Parathyroid adenoma (tissue), 2 donors: ENCODE results near the gene KIAA1586.
"Not testable (repeated sequence)": the region's sequence is repeated elsewhere in the genome, so short reads cannot be mapped to it uniquely, and the experiment has no call there.

ENCODE experiments used
- H2AFZ ChIP-seq: fragments of 300-600 bp; sonication (generic); one replicate; pipeline ENCODE4 v1.7.0; 2017; ENCODE audit warnings: antibody characterized with exemption, mild to moderate bottlenecking
- H3K27ac ChIP-seq: fragments of 300-600 bp; sonication (generic); one replicate; pipeline ENCODE4 v1.7.0; 2017
- H3K27me3 ChIP-seq: fragments of 300-600 bp; sonication (generic); one replicate; pipeline ENCODE4 v1.7.0; 2017; ENCODE audit warnings: low read length; ENCODE audit not compliant: control insufficient read depth, insufficient read depth
- H3K36me3 ChIP-seq: fragments of 300-600 bp; sonication (generic); one replicate; pipeline ENCODE4 v1.7.0; 2017; ENCODE audit warnings: low read length; ENCODE audit not compliant: control insufficient read depth, insufficient read depth
- H3K4me1 ChIP-seq: fragments of 300-600 bp; sonication (generic); one replicate; pipeline ENCODE4 v1.7.0; 2017; ENCODE audit warnings: control low read depth
- H3K4me2 ChIP-seq: fragments of 300-600 bp; sonication (generic); one replicate; pipeline ENCODE4 v1.7.0; 2017; ENCODE audit warnings: low read length
- H3K4me3 ChIP-seq: fragments of 300-600 bp; sonication (generic); one replicate; pipeline ENCODE4 v1.7.0; 2017; ENCODE audit warnings: low read depth, low read length
- H3K79me2 ChIP-seq: fragments of 300-600 bp; sonication (generic); one replicate; pipeline ENCODE4 v1.7.0; 2017; ENCODE audit warnings: control low read depth
- H3K9ac ChIP-seq: fragments of 300-600 bp; sonication (generic); one replicate; pipeline ENCODE4 v1.7.0; 2017; ENCODE audit warnings: mild to moderate bottlenecking
- H3K9me3 ChIP-seq: fragments of 300-600 bp; sonication (generic); one replicate; pipeline ENCODE4 v1.7.0; 2017; ENCODE audit warnings: low read length; ENCODE audit not compliant: control insufficient read depth
- TF ChIP-seq, protein P1 (sequence below): fragments of 300-600 bp; sonication (generic); IDR thresholded peaks from one replicate; pipeline ENCODE4 v1.7.0; 2017; ENCODE audit warnings: antibody characterized with exemption, mild to moderate bottlenecking
- donor health status: primary hyperparathyroidism.

Gene KIAA1586

DNA sequence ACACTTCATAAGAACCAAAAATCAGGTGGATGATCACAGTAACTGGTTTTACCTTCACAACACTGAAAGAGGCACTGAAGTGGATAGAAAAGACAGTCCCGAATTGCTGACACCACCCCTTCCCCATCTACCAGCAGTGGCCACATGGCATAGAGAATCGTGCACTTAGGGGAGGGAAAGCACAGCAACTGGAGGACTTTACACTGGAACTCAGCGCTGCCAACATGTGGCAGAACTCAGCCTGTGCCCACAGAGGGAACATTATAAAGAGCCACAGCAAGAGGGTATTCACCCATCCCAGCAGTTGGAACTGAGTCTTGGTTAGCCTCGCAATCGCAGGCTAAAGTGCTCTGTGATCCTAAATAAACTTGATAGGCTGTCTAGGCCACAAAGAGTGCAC, 6.5 kb upstream of the KIAA1586 start:
- H3K27ac ChIP-seq, result no peak overlapping the region
- H3K36me3 ChIP-seq, result no peaks in the 10 kb centered on the region

DNA sequence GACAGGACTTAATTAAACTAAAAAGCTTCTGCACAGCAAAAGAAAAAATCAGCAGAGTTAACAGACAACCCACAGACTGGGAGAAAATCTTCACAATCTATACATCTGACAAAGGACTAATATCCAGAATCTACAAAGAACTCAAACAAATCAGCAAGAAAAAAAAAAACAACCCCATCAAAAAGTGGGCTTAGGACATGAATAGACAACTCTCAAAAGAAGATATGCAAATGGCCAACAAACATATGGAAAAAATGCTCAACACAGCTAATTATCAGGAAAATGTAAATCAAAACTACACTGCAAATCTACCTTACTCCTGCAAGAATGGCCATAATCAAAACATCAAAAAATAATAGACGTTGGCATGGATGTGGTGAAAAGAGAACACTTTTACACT, 2.4 kb upstream of the KIAA1586 start:
- not testable (repeated sequence) for H3K27me3 ChIP-seq, H3K4me2 ChIP-seq, H2AFZ ChIP-seq, H3K4me1 ChIP-seq, H3K9me3 ChIP-seq, H3K27ac ChIP-seq, H3K79me2 ChIP-seq, H3K36me3 ChIP-seq, H3K9ac ChIP-seq, H3K4me3 ChIP-seq

More for the DNA sequence above, 6.5 kb upstream of the KIAA1586 start:
- no peak overlapping the region for H3K9ac ChIP-seq
- no peaks in the 10 kb centered on the region for H3K4me1 ChIP-seq
- TF ChIP-seq, protein P1, sequence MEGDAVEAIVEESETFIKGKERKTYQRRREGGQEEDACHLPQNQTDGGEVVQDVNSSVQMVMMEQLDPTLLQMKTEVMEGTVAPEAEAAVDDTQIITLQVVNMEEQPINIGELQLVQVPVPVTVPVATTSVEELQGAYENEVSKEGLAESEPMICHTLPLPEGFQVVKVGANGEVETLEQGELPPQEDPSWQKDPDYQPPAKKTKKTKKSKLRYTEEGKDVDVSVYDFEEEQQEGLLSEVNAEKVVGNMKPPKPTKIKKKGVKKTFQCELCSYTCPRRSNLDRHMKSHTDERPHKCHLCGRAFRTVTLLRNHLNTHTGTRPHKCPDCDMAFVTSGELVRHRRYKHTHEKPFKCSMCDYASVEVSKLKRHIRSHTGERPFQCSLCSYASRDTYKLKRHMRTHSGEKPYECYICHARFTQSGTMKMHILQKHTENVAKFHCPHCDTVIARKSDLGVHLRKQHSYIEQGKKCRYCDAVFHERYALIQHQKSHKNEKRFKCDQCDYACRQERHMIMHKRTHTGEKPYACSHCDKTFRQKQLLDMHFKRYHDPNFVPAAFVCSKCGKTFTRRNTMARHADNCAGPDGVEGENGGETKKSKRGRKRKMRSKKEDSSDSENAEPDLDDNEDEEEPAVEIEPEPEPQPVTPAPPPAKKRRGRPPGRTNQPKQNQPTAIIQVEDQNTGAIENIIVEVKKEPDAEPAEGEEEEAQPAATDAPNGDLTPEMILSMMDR, result no peak
- H3K4me2 ChIP-seq, result no peak overlapping the region
- H3K27me3 ChIP-seq, result no peaks in the 10 kb centered on the region
- no peaks in the 10 kb centered on the region for H3K79me2 ChIP-seq
- no peak overlapping the region for H2AFZ ChIP-seq
- H3K4me3 ChIP-seq, result no peak overlapping the region
- no peaks in the 10 kb centered on the region for H3K9me3 ChIP-seq

DNA sequence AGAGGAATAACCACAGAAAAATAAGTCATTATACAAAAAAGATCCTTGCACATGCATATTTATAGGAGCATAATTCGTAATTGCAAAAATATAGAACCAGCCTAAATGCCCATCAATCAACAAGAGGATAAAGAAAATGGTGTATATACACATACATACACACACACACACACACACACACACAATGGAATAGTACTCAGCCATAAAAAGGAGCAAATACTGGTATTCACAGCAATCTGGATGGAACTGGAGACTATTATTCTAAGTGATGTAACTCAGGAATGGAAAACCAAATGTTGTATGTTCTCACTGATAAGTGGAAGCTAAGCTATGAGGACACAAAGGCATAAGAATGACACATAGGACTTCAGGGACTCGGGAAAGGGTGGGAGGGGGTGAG, 1.9 kb upstream of the KIAA1586 start:
- H3K4me3 ChIP-seq, result no peak overlapping the region
- H3K9ac ChIP-seq, result no peak overlapping the region
- TF ChIP-seq, protein P1, result no peak
- H3K79me2 ChIP-seq, result peaks cover 9% of the 10 kb centered on the region
- no peaks in the 10 kb centered on the region for H3K36me3 ChIP-seq
- no peak overlapping the region for H3K4me2 ChIP-seq
- H2AFZ ChIP-seq, result no peak overlapping the region
- H3K27ac ChIP-seq, result no peak overlapping the region
- no peaks in the 10 kb centered on the region for H3K4me1 ChIP-seq
- H3K27me3 ChIP-seq, result no peaks in the 10 kb centered on the region
- no peaks in the 10 kb centered on the region for H3K9me3 ChIP-seq

DNA sequence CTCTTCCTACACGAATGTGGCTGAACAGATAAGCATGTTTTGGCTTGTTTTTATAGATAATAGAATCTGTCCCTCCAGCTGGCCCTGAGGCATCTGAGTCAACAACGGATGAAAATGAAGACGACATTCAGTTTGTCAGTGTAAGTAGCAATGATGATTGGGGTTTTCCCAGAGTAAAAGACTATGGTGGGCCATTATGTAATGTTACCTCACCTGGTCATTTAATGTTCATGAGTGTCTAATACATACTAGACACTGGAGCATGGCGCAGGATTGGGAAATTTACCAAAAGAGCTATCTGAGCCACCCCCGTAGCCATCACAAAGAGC, 728 bp downstream of the KIAA1586 start:
- not testable (repeated sequence) for H3K36me3 ChIP-seq, H3K27ac ChIP-seq, H3K9ac ChIP-seq, H3K9me3 ChIP-seq, H3K27me3 ChIP-seq, H3K4me2 ChIP-seq, H3K4me3 ChIP-seq, H3K4me1 ChIP-seq, H2AFZ ChIP-seq
- H3K79me2 ChIP-seq, result peaks cover 12% of the 10 kb centered on the region

DNA sequence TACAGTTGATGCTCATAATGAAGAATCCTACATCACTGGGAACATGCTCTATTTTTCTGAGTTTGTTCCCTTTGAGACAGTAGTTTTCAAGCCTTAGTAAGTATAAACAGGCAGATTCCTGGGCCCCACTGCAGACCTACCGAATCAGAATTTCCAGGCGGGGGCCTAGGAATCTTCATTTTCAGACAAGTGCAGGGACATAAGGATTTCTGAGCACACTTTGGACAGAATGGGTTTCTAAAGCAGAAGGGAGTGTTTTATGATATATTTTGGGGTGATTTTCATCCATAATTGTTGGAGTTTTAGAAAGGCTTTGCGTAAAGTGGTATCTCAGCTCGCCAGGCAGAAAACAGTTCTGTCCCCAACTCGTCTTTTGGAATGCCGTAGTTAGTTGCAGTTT, 1.4 kb downstream of the KIAA1586 start:
- not testable (repeated sequence) for H3K4me2 ChIP-seq, H3K27ac ChIP-seq, H3K9me3 ChIP-seq, H2AFZ ChIP-seq, H3K36me3 ChIP-seq, H3K9ac ChIP-seq, H3K4me1 ChIP-seq, H3K27me3 ChIP-seq, H3K4me3 ChIP-seq
- peaks cover 12% of the 10 kb centered on the region for H3K79me2 ChIP-seq

DNA sequence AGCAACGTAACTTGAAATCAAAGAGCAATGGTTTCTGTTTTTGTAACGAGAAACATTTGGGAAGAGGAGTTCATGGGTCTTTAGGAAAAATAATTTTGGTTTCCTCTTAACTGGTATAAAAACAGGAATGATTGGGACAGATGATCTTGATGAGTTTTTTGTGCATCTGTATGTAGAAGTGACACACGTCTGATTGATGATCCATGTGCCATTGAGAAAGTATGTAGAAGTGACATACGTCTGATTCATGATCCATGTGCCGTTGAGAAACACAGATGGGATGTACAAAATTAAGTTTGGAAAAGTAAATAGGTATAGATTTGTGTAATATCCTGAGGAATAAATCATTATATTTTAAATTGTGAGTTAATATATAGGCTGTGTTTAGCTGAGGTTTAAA, 2.1 kb downstream of the KIAA1586 start:
- Histone ChIP-seq H3K4me2 (no peak overlapping the region), H2AFZ (no peak overlapping the region), H3K9me3 (no peaks in the 10 kb centered on the region), H3K9ac (no peak overlapping the region), H3K27ac (no peak overlapping the region), H3K79me2 (peaks cover 12% of the 10 kb centered on the region), H3K4me1 (no peaks in the 10 kb centered on the region), H3K27me3 (no peaks in the 10 kb centered on the region), H3K4me3 (no peak overlapping the region), H3K36me3 (no peaks in the 10 kb centered on the region)
- TF ChIP-seq, protein P1, result no peak
